HL-60/S4 treated with retinoic acid at 250 ng/mL for 4 days and 3 days (cell line): ENCODE results near the gene XXYLT1.

Source experiments
- in situ Hi-C: fragments of 300-500 bp; cut with MboI; formaldehyde crosslinking; loops from 2 replicates; pipeline ENCODE4 v1.7.0; 2022; ENCODE audit warnings: low sequenced_read_pairs

XXYLT1 gene

GRCh38 chr3:195155570-195156241 lies 115.3 kb downstream of the XXYLT1 start:
- in situ Hi-C loops, result no loop called here

GRCh38 chr3:195154793-195155535 lies 116.0 kb downstream of the XXYLT1 start:
- in situ Hi-C loops, result no loop called here

DNA sequence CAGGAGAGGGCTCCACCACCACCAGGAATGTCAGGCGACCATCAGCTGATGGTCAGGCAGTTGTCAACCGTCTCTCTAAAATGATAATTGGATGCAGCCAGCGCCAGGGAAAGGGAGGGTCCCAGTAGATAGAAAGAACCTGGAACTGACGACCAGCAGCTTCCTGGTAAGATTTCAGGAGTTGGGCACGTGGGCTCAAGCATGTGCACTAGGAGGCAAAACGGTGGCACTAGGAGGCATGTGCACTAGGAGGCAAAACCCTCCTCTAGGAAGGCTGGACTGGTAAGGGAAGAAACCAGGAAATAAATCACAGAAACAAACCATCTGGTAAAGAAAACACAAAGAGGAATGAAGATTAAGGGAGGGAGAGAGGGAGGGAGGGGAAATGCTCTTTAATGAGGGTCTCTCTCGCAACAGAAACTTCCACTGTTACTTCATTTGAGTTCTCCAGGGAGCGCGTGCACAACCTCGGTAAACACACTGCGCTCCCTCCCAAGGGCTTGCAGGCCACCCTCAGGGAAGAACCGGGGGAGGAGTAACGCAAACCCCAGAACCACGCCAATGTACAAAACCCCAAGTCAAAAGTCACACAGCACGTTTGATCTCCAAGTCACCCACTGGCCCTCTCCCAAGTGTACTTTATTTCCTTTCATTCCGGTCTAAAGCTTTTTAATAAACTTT lies 116.7 kb downstream of the XXYLT1 start:
- in situ Hi-C loops, result no loop called here

- in situ Hi-C loops, result no loop called here
These were observed 117.3 kb downstream of the XXYLT1 start for GRCh38 chr3:195153653-195154052.

- in situ Hi-C loops, result no loop called here
These were observed 117.8 kb downstream of the XXYLT1 start for GRCh38 chr3:195153130-195153529.

DNA sequence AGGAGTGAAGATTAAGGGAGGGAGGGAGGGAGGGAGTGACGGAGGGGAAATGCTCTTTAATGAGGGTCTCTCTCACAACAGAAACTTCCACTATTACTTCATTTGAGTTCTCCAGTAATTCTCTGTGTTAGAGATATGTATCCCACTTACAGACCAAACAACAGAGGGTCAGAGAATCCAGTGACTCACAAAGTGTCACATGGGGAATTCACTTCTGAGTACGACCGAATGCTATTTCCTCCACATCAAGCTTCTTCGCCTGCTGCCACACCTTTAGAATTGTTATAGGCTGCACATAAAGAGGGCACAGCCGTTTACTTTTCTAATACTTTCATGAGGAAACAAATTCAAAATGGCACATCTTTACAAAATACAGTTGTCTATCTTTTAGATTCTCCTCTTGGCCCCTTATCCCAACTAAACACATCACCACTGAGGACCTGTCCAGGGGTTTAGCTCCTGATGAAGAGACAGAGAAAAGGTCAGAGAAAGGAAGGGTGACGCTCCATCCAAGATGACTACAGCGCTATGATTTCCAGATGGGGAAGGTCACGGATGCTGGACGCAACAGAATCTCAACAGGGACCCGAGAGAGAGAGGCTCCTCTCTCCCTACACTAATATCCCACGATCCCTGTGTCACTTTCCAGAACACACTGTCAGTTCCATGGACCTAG lies 119.0 kb downstream of the XXYLT1 start:
- in situ Hi-C loops, result no loop called here

DNA sequence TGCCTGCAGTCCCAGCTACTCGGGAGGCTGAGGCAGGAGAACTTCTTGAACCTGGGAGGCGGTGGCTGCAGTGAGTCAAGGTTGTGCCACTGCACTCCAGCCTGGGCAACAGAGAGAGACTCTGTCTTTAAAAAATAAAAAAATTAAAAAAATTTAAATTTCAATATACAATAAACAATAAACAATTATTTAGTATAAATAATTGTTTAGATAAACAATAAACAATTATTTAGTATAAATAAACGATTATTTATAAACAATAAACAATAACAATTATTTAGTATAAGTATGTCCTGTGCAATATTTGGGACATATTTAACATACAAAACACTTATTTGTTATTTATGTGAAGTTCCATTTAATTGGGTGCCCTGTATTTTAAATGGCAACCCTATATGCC lies 119.6 kb downstream of the XXYLT1 start:
- in situ Hi-C loops, result no loop called here

DNA sequence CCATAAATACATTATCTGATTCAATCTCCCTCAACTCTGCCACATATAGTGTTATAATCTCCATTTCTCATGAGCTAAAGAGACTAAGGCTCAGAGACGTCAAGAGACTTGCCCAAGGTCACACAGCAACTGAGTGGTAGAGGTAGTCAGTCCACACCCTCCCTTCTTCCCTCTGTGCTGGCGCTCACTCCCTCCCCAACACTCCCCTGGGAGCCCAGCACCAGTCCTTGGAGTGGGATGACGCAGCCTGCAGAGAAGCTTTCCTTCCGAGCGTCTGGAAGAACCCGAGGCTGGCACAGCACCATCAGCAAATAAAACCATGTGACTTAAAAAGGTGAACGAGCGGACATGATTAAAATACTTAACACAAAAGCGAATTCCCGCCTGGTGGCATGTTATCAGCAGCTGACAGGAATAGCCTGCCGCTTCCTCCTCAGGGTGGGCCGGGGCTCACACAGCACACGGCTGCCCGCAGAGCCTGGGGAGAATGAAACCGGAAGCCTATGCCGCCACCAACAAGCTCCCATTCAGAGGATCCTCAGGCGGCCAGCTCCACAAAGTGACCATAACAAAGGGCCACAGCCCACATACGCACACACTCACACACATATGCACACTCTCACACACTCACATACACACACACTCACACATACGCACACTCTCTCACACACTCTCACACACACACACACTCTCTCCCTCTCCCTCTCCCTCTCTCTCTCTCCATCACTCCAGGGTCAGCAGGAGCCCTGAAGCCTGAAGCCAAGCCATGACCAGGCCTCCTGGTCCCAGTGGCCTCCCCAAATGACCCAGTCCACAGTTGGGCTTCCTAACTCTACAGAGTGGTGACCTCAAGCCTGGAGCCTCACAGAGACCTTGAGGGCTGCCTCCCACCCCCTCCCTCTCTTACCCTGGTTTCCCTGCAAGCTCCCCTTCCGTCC lies 120.5 kb downstream of the XXYLT1 start:
- in situ Hi-C loops, result no loop called here

- in situ Hi-C loops, result no loop called here
These were observed 121.5 kb downstream of the XXYLT1 start for GRCh38 chr3:195149292-195150030.

- in situ Hi-C loops, result no loop called here
These were observed 122.4 kb downstream of the XXYLT1 start for GRCh38 chr3:195148549-195148948.

DNA sequence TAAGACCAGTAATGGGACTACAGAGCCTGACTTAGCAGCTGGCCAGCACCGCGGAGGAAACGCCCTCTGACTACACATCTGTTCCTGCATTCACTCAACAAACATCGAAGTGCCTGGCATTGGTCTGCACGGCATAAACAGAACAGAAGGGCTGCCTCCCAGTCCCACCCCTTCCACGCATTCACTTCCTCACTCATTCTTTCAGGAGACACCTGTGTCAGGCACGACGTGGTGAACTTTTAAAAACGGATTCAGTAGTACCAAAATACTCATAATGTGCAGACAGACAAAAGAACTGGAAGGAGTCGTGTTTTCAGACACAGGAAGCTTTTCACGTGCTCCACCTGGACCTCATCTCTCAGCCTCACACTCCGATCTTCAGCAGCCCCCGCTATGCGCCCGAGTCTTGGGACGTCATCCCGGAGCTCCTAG lies 123.3 kb downstream of the XXYLT1 start:
- in situ Hi-C loops, result no loop called here

GRCh38 chr3:195146131-195146530 lies 124.8 kb downstream of the XXYLT1 start:
- in situ Hi-C loops, result no loop called here

GRCh38 chr3:195145579-195145978 lies 125.4 kb downstream of the XXYLT1 start:
- in situ Hi-C loops, result no loop called here

GRCh38 chr3:195143221-195143620 lies 127.7 kb downstream of the XXYLT1 start:
- in situ Hi-C loops, result no loop called here

- in situ Hi-C loops, result no loop called here
These were observed 128.4 kb downstream of the XXYLT1 start for GRCh38 chr3:195142519-195142918.

- in situ Hi-C loops, result no loop called here
These were observed 129.9 kb downstream of the XXYLT1 start for GRCh38 chr3:195140816-195141793.

DNA sequence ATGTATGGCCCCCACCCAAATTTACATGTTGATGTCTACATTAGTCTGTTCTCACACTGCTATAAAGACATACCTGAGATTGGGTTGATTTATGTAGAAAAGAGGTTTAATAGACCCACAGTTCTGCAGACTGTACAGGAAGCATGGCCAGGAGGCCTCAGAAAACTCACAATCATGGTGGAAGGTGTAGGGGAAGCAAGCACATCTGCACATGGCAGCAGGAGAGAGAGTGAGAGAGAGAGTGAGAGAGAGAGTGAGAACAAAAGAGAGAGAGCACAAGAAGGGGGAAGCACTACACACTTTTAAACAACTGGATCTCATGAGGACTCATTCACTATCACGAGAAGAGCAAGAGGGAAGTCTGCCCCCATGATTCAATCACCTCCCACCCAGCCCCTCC lies 130.5 kb downstream of the XXYLT1 start:
- in situ Hi-C loops, result no loop called here

GRCh38 chr3:195139876-195140240 lies 131.1 kb downstream of the XXYLT1 start:
- in situ Hi-C loops, result no loop called here
